IMR-90 (cell line): ENCODE data around the gene SPARCL1. TPM values are rescaled to one million over a fixed set of nuclear protein-coding genes. Genes with fewer than 3 reads are reported as not detected.

Source experiments
- ATAC-seq: fragments of 200-7000 bp; cut with Tn5 transposase; 2 replicates; pipeline ENCODE4 v1.9.1; 2020; ENCODE audit warnings: low read depth, mild to moderate bottlenecking, moderate library complexity
- BruUV-seq: library from RNA; stranded (reverse); fragments of 400-500 nt; replicated peaks from 2 replicates; lab custom pipeline; 2021; lab: Mats Ljungman, UMichigan
- CTCF ChIA-PET: fragments of 300-600 bp; formaldehyde crosslinking; extraction: SDS; loops from one replicate; lab custom pipeline; 2021; ENCODE audit warnings: antibody characterized with exemption; lab: Yijun Ruan, JAX
- POLR2A ChIA-PET: fragments of 300-600 bp; sonication (Branson Sonifier 250); formaldehyde crosslinking; loops from one replicate; lab custom pipeline; 2022; ENCODE audit warnings: antibody characterized with exemption; ENCODE audit not compliant: unreplicated experiment; lab: Charles Lee
- DNase-seq: peaks from one replicate; pipeline ENCODE4 v3.0.0; 2013
- H2AFZ ChIP-seq: replicated peaks from 2 replicates; pipeline ENCODE3; 2013; ENCODE audit warnings: low read length, mild to moderate bottlenecking; ENCODE audit not compliant: poor library complexity
- H2AK5ac ChIP-seq: 2 replicates; pipeline ENCODE4 v1.6.1; 2013; ENCODE audit warnings: low read depth, low read length, inconsistent platforms
- H2AK9ac ChIP-seq: replicated peaks from 2 replicates; pipeline ENCODE3; 2013; ENCODE audit warnings: mild to moderate bottlenecking, low read depth, low read length, moderate library complexity; ENCODE audit not compliant: poor library complexity
- H2BK120ac ChIP-seq: 2 replicates; pipeline ENCODE4 v1.6.1; 2013; ENCODE audit warnings: low read depth, low read length, inconsistent platforms
- H2BK15ac ChIP-seq: 3 replicates; pipeline ENCODE4 v1.6.1; 2013; ENCODE audit warnings: low read depth, low read length, inconsistent platforms
- H2BK20ac ChIP-seq: 2 replicates; pipeline ENCODE4 v1.6.1; 2013; ENCODE audit warnings: low read depth, mild to moderate bottlenecking, inconsistent platforms, low read length, moderate library complexity
- H2BK5ac ChIP-seq: 2 replicates; pipeline ENCODE4 v1.6.1; 2013; ENCODE audit warnings: mild to moderate bottlenecking, low read depth, low read length, inconsistent platforms; ENCODE audit not compliant: poor library complexity, severe bottlenecking
- H3K14ac ChIP-seq: replicated peaks from 2 replicates; pipeline ENCODE4 v1.6.1; 2013; ENCODE audit warnings: low read depth, low read length, inconsistent platforms
- H3K18ac ChIP-seq: 2 replicates; pipeline ENCODE4 v1.6.1; 2013; ENCODE audit warnings: low read depth, low read length, control low read depth
- H3K23ac ChIP-seq: 2 replicates; pipeline ENCODE4 v1.6.1; 2013; ENCODE audit warnings: low read depth, low read length, inconsistent platforms
- H3K27ac ChIP-seq: 2 replicates; pipeline ENCODE4 v1.5.1; 2013; ENCODE audit warnings: mild to moderate bottlenecking, control low read depth, low read length; ENCODE audit not compliant: insufficient read depth
- H3K27me3 ChIP-seq: 2 replicates; pipeline ENCODE4 v1.6.1; 2013; ENCODE audit warnings: low read length; ENCODE audit not compliant: control insufficient read depth, insufficient read depth
- H3K36me3 ChIP-seq: 2 replicates; pipeline ENCODE4 v1.6.1; 2013; ENCODE audit warnings: low read length, mixed read lengths; ENCODE audit not compliant: control insufficient read depth, insufficient read depth
- H3K4ac ChIP-seq: 2 replicates; pipeline ENCODE4 v1.6.1; 2013; ENCODE audit warnings: low read depth, low read length, inconsistent platforms
- H3K4me1 ChIP-seq: 2 replicates; pipeline ENCODE4 v1.6.1; 2013; ENCODE audit warnings: low read length, mixed read lengths; ENCODE audit not compliant: control insufficient read depth, insufficient read depth
- H3K4me2 ChIP-seq: 2 replicates; pipeline ENCODE4 v1.6.1; 2013; ENCODE audit warnings: low read depth, mild to moderate bottlenecking, control low read depth, low read length, moderate library complexity
- H3K4me3 ChIP-seq: 2 replicates; pipeline ENCODE4 v1.5.1; 2013; ENCODE audit warnings: low read depth, mild to moderate bottlenecking, control low read depth, low read length, moderate library complexity; ENCODE audit not compliant: insufficient read depth
- H3K56ac ChIP-seq: 2 replicates; pipeline ENCODE4 v1.6.1; 2013; ENCODE audit warnings: low read length, inconsistent platforms; ENCODE audit not compliant: insufficient read depth; ENCODE audit errors: extremely low read depth
- H3K79me1 ChIP-seq, 2 experiments: 2 replicates each; pipeline ENCODE4 v1.6.1; 2013; ENCODE audit warnings: low read length in 2 of 2, inconsistent platforms in 1 of 2, low read depth in 1 of 2
- H3K9ac ChIP-seq: 2 replicates; pipeline ENCODE4 v1.6.1; 2013; ENCODE audit warnings: low read depth, low read length, control low read depth
- H3K9me1 ChIP-seq: 2 replicates; pipeline ENCODE4 v1.6.1; 2013; ENCODE audit warnings: low read length, inconsistent platforms; ENCODE audit not compliant: insufficient read depth
- H3K9me3 ChIP-seq: 2 replicates; pipeline ENCODE4 v1.6.1; 2013; ENCODE audit warnings: low read length; ENCODE audit not compliant: control insufficient read depth, insufficient read depth
- H4K20me1 ChIP-seq: 2 replicates; pipeline ENCODE4 v1.6.1; 2013; ENCODE audit warnings: low read length, inconsistent platforms; ENCODE audit not compliant: insufficient read depth
- H4K5ac ChIP-seq: 2 replicates; pipeline ENCODE4 v1.6.1; 2013; ENCODE audit warnings: mild to moderate bottlenecking, low read depth, low read length, control low read depth
- H4K8ac ChIP-seq, 2 experiments: 2 replicates each; pipeline ENCODE4 v1.6.1; 2013; ENCODE audit warnings: low read depth in 2 of 2, low read length in 2 of 2, control low read depth in 1 of 2, inconsistent platforms in 1 of 2
- H4K91ac ChIP-seq: 2 replicates; pipeline ENCODE4 v1.6.1; 2013; ENCODE audit warnings: low read depth, low read length, inconsistent platforms; ENCODE audit not compliant: insufficient read depth
- FOS ChIP-seq: fragments of 150-350 bp; IDR thresholded peaks from 2 replicates; pipeline ENCODE4 v1.6.1; 2016; ENCODE audit warnings: low read depth, low read length
- NFE2L2 ChIP-seq: fragments of 150-350 bp; IDR thresholded peaks from 2 replicates; pipeline ENCODE4 v1.6.1; 2016; ENCODE audit warnings: low read depth, mild to moderate bottlenecking, low read length
- RCOR1 ChIP-seq: IDR thresholded peaks from 2 replicates; pipeline ENCODE4 v1.6.1; 2012; ENCODE audit warnings: mild to moderate bottlenecking, low read length, improper control_type of control experiment; ENCODE audit not compliant: insufficient replicate concordance
- RFX5 ChIP-seq: IDR thresholded peaks from 2 replicates; pipeline ENCODE4 v1.8.0; 2012; ENCODE audit warnings: low read depth, mild to moderate bottlenecking, low read length, moderate library complexity
- WGBS, 2 experiments: methylation state at CpG; one replicate each; pipeline versions ENCODE4 v1.1.5 to v1.1.7; 2013; ENCODE audit warnings: missing lambda C conversion rate in 2 of 2; ENCODE audit not compliant: insufficient read length in 1 of 2; ENCODE audit errors: extremely low coverage in 2 of 2; 5-methylcytosine and 5-hydroxymethylcytosine counted together
- dilution Hi-C: fragments of 300-500 bp; cut with HindIII; formaldehyde crosslinking; loops from one replicate; pipeline ENCODE4 v1.14.3; 2018; ENCODE audit warnings: low sequenced_read_pairs; ENCODE audit not compliant: unreplicated experiment
- in situ Hi-C: fragments of 300-500 bp; cut with MboI; formaldehyde crosslinking; loops from 3 replicates; pipeline ENCODE4 v1.14.3; 2019; ENCODE audit warnings: low sequenced_read_pairs, inconsistent platforms, mixed read lengths
- intact Hi-C: fragments of 100-400 bp; cut with micrococcal nuclease; formaldehyde crosslinking; loops from 2 replicates; pipeline ENCODE4 v1.10.0; 2022
- polyA plus RNA-seq, 3 experiments: library from polyadenylated mRNA; depleted of rRNA; stranded (reverse); fragments of >200 nt; gene quantifications; 2 replicates each; pipeline ENCODE4 v1.2.3, GENCODE V29; 2012; ENCODE audit warnings: low replicate concordance in 1 of 3
- total RNA-seq: library from RNA; depleted of rRNA; stranded (reverse); fragments of >200 nt; gene quantifications from 2 replicates; pipeline ENCODE4 v1.2.3, GENCODE V29; 2012

The SPARCL1 gene
- total and polyA plus RNA-seq, 2 of the 4 experiments (the other 2 are of a cell fraction): not detected

- TF ChIP-seq NFE2L2: no peak
Measured at GRCh38 chr4:87527431-87528220, 1.6 kb downstream of the SPARCL1 start (continued).

- H2AK5ac ChIP-seq: no peak overlapping the region
- no peak for TF ChIP-seq FOS
- TF ChIP-seq RFX5: no peak
- no peak for TF ChIP-seq NFE2L2
- TF ChIP-seq RCOR1: no peak
- H3K23ac ChIP-seq: no peak overlapping the region
- in situ Hi-C loops (no loop called here), dilution Hi-C loops (no loop called here), intact Hi-C loops (no loop called here)
- ChIA-PET POLR2A (no interaction called here), CTCF (no interaction called here)
- no peaks in the 10 kb centered on the region for H3K79me1 ChIP-seq
- no peak overlapping the region for H3K9ac ChIP-seq
- DNase-seq: peak; percentile 25
- H2BK15ac ChIP-seq: no peak overlapping the region
- H2AK9ac ChIP-seq: no peak overlapping the region
- H4K5ac ChIP-seq: no peak overlapping the region
- no peak overlapping the region for H3K27ac ChIP-seq
- BruUV-seq: no TSS peak
- no peak overlapping the region for H3K56ac ChIP-seq
- peaks cover 3% of the 10 kb centered on the region; the same call in 1 of the 2 replicates for H3K27me3 ChIP-seq
- no peak overlapping the region for H3K14ac ChIP-seq
- H3K18ac ChIP-seq: no peak overlapping the region
- H3K4me2 ChIP-seq: no peak overlapping the region
- no peak overlapping the region for H3K4ac ChIP-seq
- WGBS, 2 experiments: no CpG with 5 or more reads among the region's 3 CpGs
- H3K9me1 ChIP-seq: 0 out of 2 replicates have a peak, but pooled peaks cover 5% of the 10 kb centered on the region
- H2AFZ ChIP-seq: no peak overlapping the region
- H4K8ac ChIP-seq: no peak overlapping the region
- no peak overlapping the region for H2BK120ac ChIP-seq
- H2BK5ac ChIP-seq: no peak overlapping the region
- H3K9me3 ChIP-seq: no peaks in the 10 kb centered on the region
- peaks cover 3% of the 10 kb centered on the region; the same call in 1 of the 2 replicates for H3K4me1 ChIP-seq
- ATAC-seq: peak; percentile 27
- no peak overlapping the region for H3K4me3 ChIP-seq
- H2BK20ac ChIP-seq: no peak overlapping the region
- H4K20me1 ChIP-seq: no peaks in the 10 kb centered on the region
- no peak overlapping the region for H4K91ac ChIP-seq
- H3K36me3 ChIP-seq: no peaks in the 10 kb centered on the region
Measured at GRCh38 chr4:87525636-87526295, 3.4 kb downstream of the SPARCL1 start.
